ENCODE results near the gene IPO13.

IPO13 gene

DNA sequence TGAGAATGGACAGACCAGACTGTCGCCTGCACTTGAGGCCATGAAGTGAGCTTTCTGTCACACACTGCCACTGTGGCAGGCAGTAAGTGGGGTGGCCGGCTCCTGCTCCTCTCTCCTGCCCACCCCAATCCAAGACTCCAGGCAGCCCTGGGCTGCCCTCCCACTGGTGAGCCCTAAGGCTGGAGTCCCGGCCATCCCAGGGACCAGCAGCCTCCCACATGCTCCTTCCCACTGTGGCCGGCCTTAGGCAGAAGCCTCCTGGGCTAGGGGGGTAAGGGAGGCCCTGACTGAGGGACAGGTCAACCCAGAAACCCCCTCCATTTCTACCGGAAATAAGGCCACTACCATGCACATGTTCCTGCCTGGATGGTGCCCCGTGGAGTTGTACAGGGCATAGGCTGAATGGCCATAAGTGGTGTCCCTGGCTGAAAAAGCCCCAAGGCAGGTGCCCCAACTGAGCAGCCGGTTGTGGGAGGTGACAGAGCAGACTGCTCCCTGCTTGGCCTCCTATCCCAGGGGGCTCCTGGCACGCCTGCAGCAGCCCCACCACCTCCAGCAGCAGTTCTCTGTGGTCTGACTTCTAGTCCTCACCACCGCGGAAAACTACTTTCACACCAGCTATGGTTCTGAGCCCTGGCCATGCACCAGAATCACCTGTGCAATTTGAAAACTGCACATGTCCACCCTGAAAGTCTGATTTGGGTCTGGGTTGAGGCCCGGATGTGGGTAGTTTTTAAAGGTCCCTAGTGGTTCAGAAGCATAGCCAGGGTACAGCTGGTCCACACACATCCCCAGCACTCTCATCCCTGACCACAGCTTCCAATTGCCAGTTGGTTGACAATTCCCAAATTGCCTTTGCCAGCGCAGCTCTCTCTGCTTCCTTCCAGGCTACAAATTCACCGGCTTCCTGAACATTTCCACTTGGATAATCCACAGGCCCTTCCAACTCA lies 14.8 kb upstream of the IPO13 start:
- H4K5ac ChIP-seq (ENCODE audit: low read length) = no peak overlapping the region
- H3K27ac ChIP-seq (ENCODE audit: low read depth, low read length) = no peak overlapping the region
- H3K4ac ChIP-seq (ENCODE audit: low read depth, low read length) = no peak overlapping the region
- peaks cover 11% of the 10 kb centered on the region for H3K4me1 ChIP-seq (ENCODE audit: control insufficient read depth, low read depth, low read length)
- no peaks in the 10 kb centered on the region for H3K79me2 ChIP-seq (ENCODE audit: control insufficient read depth, insufficient read depth, low read length)
- H3K4me3 ChIP-seq (ENCODE audit: low read length) = no peak overlapping the region
- no peaks in the 10 kb centered on the region for H3K79me1 ChIP-seq (ENCODE audit: low read length)
- H2BK15ac ChIP-seq (replicated peaks; ENCODE audit: low read depth) = no peak overlapping the region
- no peak overlapping the region for H2AK5ac ChIP-seq (ENCODE audit: low read length)
- H2BK5ac ChIP-seq (ENCODE audit: low read length) = no peak overlapping the region
- no peak overlapping the region for H2BK120ac ChIP-seq (ENCODE audit: low read depth, low read length)
- no peak overlapping the region for H3K18ac ChIP-seq (ENCODE audit: low read length)
- H4K8ac ChIP-seq (ENCODE audit: low read depth, low read length) = no peak overlapping the region
- H3K36me3 ChIP-seq (ENCODE audit: control insufficient read depth, insufficient read depth, low read length) = no peaks in the 10 kb centered on the region
- no peaks in the 10 kb centered on the region for H3K27me3 ChIP-seq (ENCODE audit: insufficient read depth, low read length, poor library complexity)
- no peak overlapping the region for H3K56ac ChIP-seq (ENCODE audit: low read length)
- no peak for DNase-seq
- H3K4me2 ChIP-seq (ENCODE audit: low read length) = no peak overlapping the region
- WGBS (ENCODE audit: extremely low coverage, insufficient coverage, low lambda C conversion rate) = no CpG with 5 or more reads among the region's 13 CpGs
- no peak overlapping the region for H3K23ac ChIP-seq (ENCODE audit: low read length)
- no peak overlapping the region for H3K9ac ChIP-seq (ENCODE audit: low read length)

DNA sequence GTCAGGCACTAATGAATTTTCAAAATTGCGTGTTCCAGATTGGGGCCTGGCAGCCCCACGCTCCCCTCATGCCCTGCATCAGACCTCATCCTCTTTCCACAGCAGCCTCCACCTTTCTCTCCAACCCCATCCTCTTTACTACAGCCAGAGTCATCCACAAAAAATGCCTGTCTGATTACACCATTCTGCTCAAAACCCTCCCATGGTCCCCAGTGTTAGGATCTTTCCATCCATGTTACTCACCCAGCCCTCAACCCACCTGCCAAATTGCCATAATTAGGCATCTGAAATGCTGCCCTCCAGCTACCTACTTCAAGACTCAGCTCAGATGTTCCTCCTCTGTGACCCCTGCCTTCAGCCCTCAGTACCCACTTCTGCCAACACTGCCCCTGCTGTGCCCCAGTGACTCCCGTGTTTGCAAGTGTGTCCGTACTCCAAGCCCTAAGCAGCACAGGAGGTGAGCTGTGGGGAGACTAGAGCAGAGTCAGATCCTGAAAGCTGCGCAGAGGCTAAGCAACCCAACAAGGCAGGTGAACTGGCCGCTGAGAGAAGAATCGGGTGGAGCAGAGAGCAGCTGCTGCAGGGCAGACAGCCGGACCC lies 13.9 kb upstream of the IPO13 start:
- WGBS (ENCODE audit: extremely low coverage, insufficient coverage, low lambda C conversion rate) = no CpG with 5 or more reads among the region's 8 CpGs
- no peak overlapping the region for H3K18ac ChIP-seq (ENCODE audit: low read length)
- peak overlapping the region; percentile 69 for H2AK5ac ChIP-seq (ENCODE audit: low read length)
- no peak overlapping the region for H4K8ac ChIP-seq (ENCODE audit: low read depth, low read length)
- DNase-seq = peak; percentile 65
- peak overlapping the region; percentile 60 for H3K4me3 ChIP-seq (ENCODE audit: low read length)
- H2BK5ac ChIP-seq (ENCODE audit: low read length) = no peak overlapping the region
- peak overlapping the region; percentile 84 for H3K56ac ChIP-seq (ENCODE audit: low read length)
- no peaks in the 10 kb centered on the region for H3K27me3 ChIP-seq (ENCODE audit: insufficient read depth, low read length, poor library complexity)
- no peak overlapping the region for H4K5ac ChIP-seq (ENCODE audit: low read length)
- H3K4me2 ChIP-seq (ENCODE audit: low read length) = peak overlapping the region; percentile 89
- no peak overlapping the region for H3K4ac ChIP-seq (ENCODE audit: low read depth, low read length)
- no peaks in the 10 kb centered on the region for H3K79me1 ChIP-seq (ENCODE audit: low read length)
- H3K23ac ChIP-seq (ENCODE audit: low read length) = no peak overlapping the region
- no peaks in the 10 kb centered on the region for H3K79me2 ChIP-seq (ENCODE audit: control insufficient read depth, insufficient read depth, low read length)
- H2BK15ac ChIP-seq (replicated peaks; ENCODE audit: low read depth) = no peak overlapping the region
- H3K27ac ChIP-seq (ENCODE audit: low read depth, low read length) = no peak overlapping the region
- H3K36me3 ChIP-seq (ENCODE audit: control insufficient read depth, insufficient read depth, low read length) = no peaks in the 10 kb centered on the region
- H2BK120ac ChIP-seq (ENCODE audit: low read depth, low read length) = no peak overlapping the region
- H3K9ac ChIP-seq (ENCODE audit: low read length) = peak overlapping the region; percentile 77
- H3K4me1 ChIP-seq (ENCODE audit: control insufficient read depth, low read depth, low read length) = peaks cover 11% of the 10 kb centered on the region

- H3K27ac ChIP-seq (ENCODE audit: low read depth, low read length) = peak within 1 kb of the TSS; percentile 14
- WGBS (ENCODE audit: extremely low coverage, insufficient coverage, low lambda C conversion rate) = no CpG with 5 or more reads among the region's 42 CpGs
- H2BK15ac ChIP-seq (replicated peaks; ENCODE audit: low read depth) = no peak within 1 kb of the TSS
- H3K4ac ChIP-seq (ENCODE audit: low read depth, low read length) = no peak within 1 kb of the TSS
- H2BK5ac ChIP-seq (ENCODE audit: low read length) = no peak within 1 kb of the TSS
- H4K8ac ChIP-seq (ENCODE audit: low read depth, low read length) = no peak within 1 kb of the TSS
- H3K79me2 ChIP-seq (ENCODE audit: control insufficient read depth, insufficient read depth, low read length) = no peaks in the 10 kb centered on the region
- peaks cover 11% of the 10 kb centered on the region for H3K4me1 ChIP-seq (ENCODE audit: control insufficient read depth, low read depth, low read length)
- H3K9ac ChIP-seq (ENCODE audit: low read length) = peak within 1 kb of the TSS; percentile 77
- H3K4me3 ChIP-seq (ENCODE audit: low read length) = peak within 1 kb of the TSS; percentile 60
- H2BK120ac ChIP-seq (ENCODE audit: low read depth, low read length) = no peak within 1 kb of the TSS
- H3K56ac ChIP-seq (ENCODE audit: low read length) = peak within 1 kb of the TSS; percentile 85
- peak within 1 kb of the TSS; percentile 20 for H3K18ac ChIP-seq (ENCODE audit: low read length)
- peak within 1 kb of the TSS; percentile 9 for H3K23ac ChIP-seq (ENCODE audit: low read length)
- H4K5ac ChIP-seq (ENCODE audit: low read length) = no peak within 1 kb of the TSS
- no peaks in the 10 kb centered on the region for H3K27me3 ChIP-seq (ENCODE audit: insufficient read depth, low read length, poor library complexity)
- no peaks in the 10 kb centered on the region for H3K79me1 ChIP-seq (ENCODE audit: low read length)
- peak within 1 kb of the TSS; percentile 71 for H2AK5ac ChIP-seq (ENCODE audit: low read length)
- H3K4me2 ChIP-seq (ENCODE audit: low read length) = peak within 1 kb of the TSS; percentile 90
- H3K36me3 ChIP-seq (ENCODE audit: control insufficient read depth, insufficient read depth, low read length) = no peaks in the 10 kb centered on the region
- DNase-seq = peak; percentile 69
Observed at GRCh38 chr1:43933386-43934100, 13.2 kb upstream of the IPO13 start, which contains the start of gene ARTN. ARTN (plus strand) TSS chr1:43933801; CDS start chr1:43935657, 1,856 bp downstream.

DNA sequence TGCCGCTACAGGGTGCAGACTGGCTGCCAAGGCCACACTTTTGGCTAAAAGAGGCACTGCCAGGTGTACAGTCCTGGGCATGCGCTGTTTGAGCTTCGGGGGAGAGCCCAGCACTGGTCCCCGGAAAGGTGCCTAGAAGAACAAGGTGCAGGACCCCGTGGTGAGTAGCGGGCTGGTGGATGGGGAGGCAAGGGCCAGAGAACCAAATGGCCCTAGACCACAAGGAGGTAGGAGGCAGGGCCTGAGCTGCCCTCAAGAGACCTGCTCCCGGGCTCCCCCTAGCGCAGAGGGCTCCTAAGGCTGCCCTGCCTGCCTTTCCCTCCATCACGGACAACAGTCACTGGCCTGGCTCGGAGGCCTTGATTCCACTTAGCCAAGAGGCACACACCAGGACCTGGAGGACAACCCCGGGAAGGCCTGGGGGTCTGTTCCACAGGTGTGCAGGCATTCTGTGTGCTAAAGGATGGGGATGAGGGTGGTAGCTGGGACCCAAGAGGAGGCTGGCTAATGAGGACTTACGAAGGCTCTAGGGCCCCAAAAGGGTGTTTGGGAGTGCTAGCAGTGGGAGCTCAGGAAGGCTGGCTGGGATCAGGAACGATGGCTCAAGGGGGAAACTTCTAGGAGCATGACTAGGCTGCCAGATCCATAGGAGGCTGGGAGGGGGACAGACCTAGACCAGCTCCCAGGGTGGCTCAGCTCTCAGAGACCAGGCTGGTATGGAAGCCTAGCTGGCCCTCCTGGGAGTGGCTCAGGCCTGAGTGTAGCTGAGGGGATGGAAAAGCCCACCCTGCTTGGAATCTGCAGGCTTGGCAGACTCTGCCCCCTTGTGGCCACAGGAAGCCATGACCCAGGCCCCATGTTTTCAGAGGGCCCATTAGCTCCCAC lies 12.4 kb upstream of the IPO13 start:
- Histone ChIP-seq H4K5ac (ENCODE audit: low read length) (no peak overlapping the region), H3K56ac (ENCODE audit: low read length) (peak overlapping the region; percentile 85), H2BK5ac (ENCODE audit: low read length) (no peak overlapping the region), H2BK120ac (ENCODE audit: low read depth, low read length) (no peak overlapping the region), H3K4me3 (ENCODE audit: low read length) (no peak overlapping the region), H3K4me2 (ENCODE audit: low read length) (peak overlapping the region; percentile 90), H3K36me3 (ENCODE audit: control insufficient read depth, insufficient read depth, low read length) (no peaks in the 10 kb centered on the region), H2BK15ac (replicated peaks; ENCODE audit: low read depth) (no peak overlapping the region), H3K4me1 (ENCODE audit: control insufficient read depth, low read depth, low read length) (peaks cover 11% of the 10 kb centered on the region), H3K79me2 (ENCODE audit: control insufficient read depth, insufficient read depth, low read length) (no peaks in the 10 kb centered on the region), H3K79me1 (ENCODE audit: low read length) (no peaks in the 10 kb centered on the region), H3K23ac (ENCODE audit: low read length) (peak overlapping the region; percentile 9), H3K27me3 (ENCODE audit: insufficient read depth, low read length, poor library complexity) (no peaks in the 10 kb centered on the region), H3K18ac (ENCODE audit: low read length) (no peak overlapping the region), H4K8ac (ENCODE audit: low read depth, low read length) (no peak overlapping the region), H2AK5ac (ENCODE audit: low read length) (peak overlapping the region; percentile 71), H3K9ac (ENCODE audit: low read length) (peak overlapping the region; percentile 62), H3K27ac (ENCODE audit: low read depth, low read length) (peak overlapping the region; percentile 14), H3K4ac (ENCODE audit: low read depth, low read length) (no peak overlapping the region)
- peak; percentile 92 for DNase-seq
- WGBS (ENCODE audit: extremely low coverage, insufficient coverage, low lambda C conversion rate) = no CpG with 5 or more reads among the region's 13 CpGs

GRCh38 chr1:43934986-43935324 lies 11.8 kb upstream of the IPO13 start:
- no peak overlapping the region for H3K4me2 ChIP-seq (ENCODE audit: low read length)
- no peak overlapping the region for H4K5ac ChIP-seq (ENCODE audit: low read length)
- no peaks in the 10 kb centered on the region for H3K27me3 ChIP-seq (ENCODE audit: insufficient read depth, low read length, poor library complexity)
- peak overlapping the region; percentile 62 for H2AK5ac ChIP-seq (ENCODE audit: low read length)
- H2BK15ac ChIP-seq (replicated peaks; ENCODE audit: low read depth) = no peak overlapping the region
- no peak for DNase-seq
- no CpG with 5 or more reads among the region's 5 CpGs for WGBS (ENCODE audit: extremely low coverage, insufficient coverage, low lambda C conversion rate)
- peak overlapping the region; percentile 15 for H2BK5ac ChIP-seq (ENCODE audit: low read length)
- no peak overlapping the region for H3K18ac ChIP-seq (ENCODE audit: low read length)
- no peaks in the 10 kb centered on the region for H3K79me1 ChIP-seq (ENCODE audit: low read length)
- no peak overlapping the region for H3K4me3 ChIP-seq (ENCODE audit: low read length)
- H3K79me2 ChIP-seq (ENCODE audit: control insufficient read depth, insufficient read depth, low read length) = no peaks in the 10 kb centered on the region
- H3K56ac ChIP-seq (ENCODE audit: low read length) = peak overlapping the region; percentile 69
- H3K4ac ChIP-seq (ENCODE audit: low read depth, low read length) = no peak overlapping the region
- H3K23ac ChIP-seq (ENCODE audit: low read length) = no peak overlapping the region
- H3K36me3 ChIP-seq (ENCODE audit: control insufficient read depth, insufficient read depth, low read length) = no peaks in the 10 kb centered on the region
- peak overlapping the region; percentile 26 for H3K9ac ChIP-seq (ENCODE audit: low read length)
- H3K4me1 ChIP-seq (ENCODE audit: control insufficient read depth, low read depth, low read length) = peaks cover 8% of the 10 kb centered on the region
- no peak overlapping the region for H2BK120ac ChIP-seq (ENCODE audit: low read depth, low read length)
- no peak overlapping the region for H3K27ac ChIP-seq (ENCODE audit: low read depth, low read length)
- H4K8ac ChIP-seq (ENCODE audit: low read depth, low read length) = no peak overlapping the region
